Measurements from ENCODE around the gene ADCY9. TPM values are rescaled to one million over a fixed set of nuclear protein-coding genes. Genes with fewer than 3 reads are reported as not detected.

ADCY9 gene
- polyA plus RNA-seq, 5 donors, result 8.9 to 13.8 (median 10.7) TPM

GRCh38 chr16:4124535-4125294 lies 8.5 kb upstream of the ADCY9 start:
- DNase-seq, result no peak

- DNase-seq, result no peak
Observed at GRCh38 chr16:4123616-4124300, 7.5 kb upstream of the ADCY9 start.

DNA sequence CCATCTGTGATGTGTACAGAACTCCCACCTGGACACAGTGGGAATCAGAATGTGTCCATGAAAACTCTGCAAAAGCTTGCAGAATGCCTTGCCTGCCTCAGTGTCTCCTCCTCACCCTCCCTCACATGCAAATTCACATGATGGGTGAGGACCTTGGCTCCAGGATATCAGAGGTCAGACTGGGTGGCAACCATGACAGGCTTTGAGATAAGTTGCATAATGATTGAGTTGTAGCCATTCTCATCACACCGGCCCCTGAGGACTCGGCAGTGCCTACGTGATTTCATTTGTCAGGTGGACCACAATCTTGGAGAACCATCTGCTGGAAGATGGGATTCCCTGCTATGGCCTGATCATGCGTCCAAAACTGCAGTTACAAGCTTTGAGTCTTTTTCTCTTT lies 3.9 kb upstream of the ADCY9 start:
- DNase-seq, result no peak

DNA sequence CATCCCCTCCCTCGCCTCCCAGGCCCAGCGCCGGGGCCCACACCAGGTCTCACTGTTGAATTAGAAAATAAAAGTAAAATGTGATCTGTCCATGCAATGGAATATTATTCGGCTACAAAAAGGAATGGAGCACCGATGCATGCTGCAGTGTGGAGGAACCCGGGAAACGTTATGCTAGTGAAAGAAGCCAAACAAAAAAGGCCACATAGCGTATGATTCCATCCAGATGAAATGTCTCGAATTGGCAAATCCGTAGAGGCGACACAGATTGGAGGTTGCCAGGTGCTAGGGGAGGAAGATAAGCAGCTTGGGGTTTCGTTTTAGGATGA lies 972 bp upstream of the ADCY9 start:
- no peak for DNase-seq

GRCh38 chr16:4115949-4116318 lies 308 bp downstream of the ADCY9 start:
- DNase-seq, result no peak

DNA sequence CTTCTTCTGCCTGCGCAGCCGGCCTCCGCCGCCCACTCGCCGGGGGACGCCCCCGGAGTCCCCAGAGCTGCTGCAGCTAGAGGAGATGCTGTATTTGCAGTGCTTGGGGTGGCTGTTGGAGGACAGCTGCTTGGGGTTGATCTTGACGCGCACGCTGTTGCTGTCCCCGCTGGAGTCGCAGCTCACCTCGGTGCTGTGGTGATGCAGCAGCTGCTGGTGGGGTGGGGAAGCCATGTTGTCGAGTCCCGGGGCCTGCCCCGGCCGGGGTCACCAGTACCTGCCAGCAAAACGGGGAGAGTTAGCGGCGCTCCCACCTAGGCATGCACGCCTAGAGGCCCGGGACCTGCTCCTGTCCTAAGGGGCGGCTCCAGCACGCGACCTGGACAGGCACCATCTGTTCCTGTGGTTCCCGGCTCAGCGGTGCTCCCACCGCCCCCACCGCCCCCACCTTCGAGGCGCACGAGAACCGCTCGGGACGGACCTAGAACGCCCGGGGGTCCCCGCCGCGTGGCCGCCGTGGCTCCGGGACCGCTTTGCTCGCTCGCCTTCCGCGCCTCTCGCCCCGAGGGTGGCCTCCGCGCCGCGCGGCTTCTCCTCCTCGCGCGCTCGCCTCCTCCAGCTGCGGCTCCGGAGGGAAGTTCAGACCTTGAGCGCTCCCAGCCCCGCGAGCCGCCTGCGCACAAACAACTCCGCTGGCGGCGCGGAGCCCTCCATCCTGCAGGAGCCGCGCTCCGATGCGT lies 863 bp downstream of the ADCY9 start:
- DNase-seq, result no peak

DNA sequence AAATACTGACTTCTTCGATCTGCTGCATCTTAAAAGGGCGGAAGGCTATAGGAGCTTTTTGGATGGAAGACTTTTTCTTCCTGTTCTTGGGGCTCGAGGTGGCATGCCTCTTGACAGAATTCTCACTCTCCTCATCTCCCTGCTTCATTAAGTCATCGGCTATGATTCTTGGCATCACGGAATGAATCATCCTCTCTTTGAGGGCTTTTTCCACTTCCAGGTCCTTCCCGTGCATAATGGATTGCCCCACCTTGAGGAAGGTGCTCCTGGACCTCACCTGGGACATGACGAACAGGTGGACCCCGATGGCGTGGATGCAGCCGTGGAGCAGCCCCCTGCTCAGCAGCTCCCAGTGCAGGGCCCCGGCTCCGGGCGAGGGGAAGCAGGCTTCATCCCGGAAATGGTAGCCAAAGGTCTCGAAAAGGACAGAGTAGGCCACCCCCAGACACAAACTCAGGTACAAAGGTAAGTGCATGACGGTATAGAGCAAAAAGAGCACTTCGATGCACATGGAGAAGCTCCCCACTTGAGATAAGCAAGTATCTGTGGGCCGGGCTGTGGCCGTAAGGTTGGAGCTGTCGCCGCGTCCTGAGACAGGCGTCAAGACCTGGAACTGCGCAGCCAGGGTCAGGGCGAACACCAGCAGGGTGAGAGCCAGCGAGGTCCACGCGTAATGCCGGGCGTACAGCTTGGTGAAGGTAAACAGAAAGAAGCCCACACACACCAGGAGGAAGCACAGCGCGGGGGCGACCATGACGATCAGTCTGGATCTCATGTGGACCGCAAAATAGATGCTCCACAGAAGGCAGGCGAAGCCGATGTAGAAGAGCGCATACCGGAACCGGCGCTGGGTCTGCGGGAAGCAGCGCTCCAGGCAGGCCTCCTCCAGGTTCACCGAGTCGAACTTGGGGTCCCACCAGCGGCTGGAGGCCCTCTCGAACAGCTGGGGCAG lies 1.7 kb downstream of the ADCY9 start:
- DNase-seq, result no peak

GRCh38 chr16:4113358-4114256 lies 2.6 kb downstream of the ADCY9 start:
- no peak for DNase-seq

GRCh38 chr16:4111748-4112696 lies 4.2 kb downstream of the ADCY9 start:
- no peak for DNase-seq

- no peak for DNase-seq
Observed at GRCh38 chr16:4110680-4111079, 5.6 kb downstream of the ADCY9 start.

- DNase-seq, result no peak
Observed at GRCh38 chr16:4110065-4110464, 6.2 kb downstream of the ADCY9 start.

- DNase-seq, result no peak
Observed at GRCh38 chr16:4109250-4109736, 6.9 kb downstream of the ADCY9 start.

- no peak for DNase-seq
Observed at GRCh38 chr16:4106516-4106915, 9.7 kb downstream of the ADCY9 start.

GRCh38 chr16:4105848-4106247 lies 10.4 kb downstream of the ADCY9 start:
- DNase-seq, result no peak

GRCh38 chr16:4103745-4104144 lies 12.5 kb downstream of the ADCY9 start:
- no peak for DNase-seq

- DNase-seq, result no peak
Observed at GRCh38 chr16:4101421-4102219, 14.6 kb downstream of the ADCY9 start.

- DNase-seq, result no peak
Observed at GRCh38 chr16:4098501-4098900, 17.7 kb downstream of the ADCY9 start.

DNA sequence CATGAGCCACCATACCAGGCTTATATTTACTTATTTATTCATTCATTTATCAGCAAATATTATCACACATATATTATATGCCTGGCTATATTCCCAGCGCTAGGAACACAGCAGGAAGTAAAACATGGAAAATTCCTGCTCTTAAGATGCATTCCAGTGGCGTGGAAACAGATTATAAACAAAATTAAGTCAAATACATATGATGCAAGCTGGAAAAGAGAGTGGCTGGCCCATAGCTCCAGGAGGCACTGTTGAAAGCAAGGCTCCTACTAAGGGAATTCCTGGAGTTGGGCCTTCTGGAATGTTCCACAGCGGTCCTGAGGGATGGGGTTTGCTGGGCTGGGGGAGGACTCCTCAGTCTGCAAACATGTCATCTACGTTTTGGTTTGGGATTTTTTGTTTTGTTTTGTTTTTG lies 18.4 kb downstream of the ADCY9 start:
- peak in 1 of 2 donors; percentile 54 for DNase-seq

All from right lung (tissue), 5 donors.